ENCODE data around the gene EXOG.

Gene EXOG

GRCh38 chr3:38521391-38521987, 25.3 kb downstream of the EXOG start:
- Histone ChIP-seq H4K20me1 (ENCODE audit: insufficient read depth, low read length) (no peaks in the 10 kb centered on the region), H3K27ac (ENCODE audit: low read length) (no peak overlapping the region), H2AFZ (ENCODE audit: low read depth, low read length) (no peak overlapping the region), H3K4me1 (ENCODE audit: low read length) (no peaks in the 10 kb centered on the region), H3K4me3 (ENCODE audit: low read length) (no peak overlapping the region), H3K27me3 (ENCODE audit: low read depth, low read length) (no peaks in the 10 kb centered on the region), H3K9me3 (ENCODE audit: insufficient read depth, low read length) (no peaks in the 10 kb centered on the region), H3K79me2 (ENCODE audit: low read length) (no peaks in the 10 kb centered on the region), H3K9ac (ENCODE audit: low read length) (no peak overlapping the region), H3K36me3 (replicated peaks; ENCODE audit: low read depth, low read length) (peaks cover 42% of the 10 kb centered on the region), H3K4me2 (ENCODE audit: low read length) (no peak overlapping the region)
- TF ChIP-seq EZH2phosphoT487 (IDR thresholded peaks at IDR 0.05; ENCODE audit: low read depth) = no peak
- TF ChIP-seq CTCF (IDR thresholded peaks at IDR 0.05; ENCODE audit: low read depth, low read length) = peak; percentile 96

GRCh38 chr3:38522002-38522401, 25.9 kb downstream of the EXOG start:
- no peaks in the 10 kb centered on the region for H4K20me1 ChIP-seq (ENCODE audit: insufficient read depth, low read length)
- H3K9me3 ChIP-seq (ENCODE audit: insufficient read depth, low read length) = no peaks in the 10 kb centered on the region
- H3K36me3 ChIP-seq (replicated peaks; ENCODE audit: low read depth, low read length) = peaks cover 42% of the 10 kb centered on the region
- no peaks in the 10 kb centered on the region for H3K79me2 ChIP-seq (ENCODE audit: low read length)
- H3K27me3 ChIP-seq (ENCODE audit: low read depth, low read length) = no peaks in the 10 kb centered on the region
- H3K27ac ChIP-seq (ENCODE audit: low read length) = no peak overlapping the region
- H2AFZ ChIP-seq (ENCODE audit: low read depth, low read length) = no peak overlapping the region
- no peak for TF ChIP-seq EZH2phosphoT487 (IDR thresholded peaks at IDR 0.05; ENCODE audit: low read depth)
- TF ChIP-seq CTCF (IDR thresholded peaks at IDR 0.05; ENCODE audit: low read depth, low read length) = no peak
- H3K4me2 ChIP-seq (ENCODE audit: low read length) = no peak overlapping the region
- no peak overlapping the region for H3K4me3 ChIP-seq (ENCODE audit: low read length)
- no peaks in the 10 kb centered on the region for H3K4me1 ChIP-seq (ENCODE audit: low read length)
- H3K9ac ChIP-seq (ENCODE audit: low read length) = no peak overlapping the region

DNA sequence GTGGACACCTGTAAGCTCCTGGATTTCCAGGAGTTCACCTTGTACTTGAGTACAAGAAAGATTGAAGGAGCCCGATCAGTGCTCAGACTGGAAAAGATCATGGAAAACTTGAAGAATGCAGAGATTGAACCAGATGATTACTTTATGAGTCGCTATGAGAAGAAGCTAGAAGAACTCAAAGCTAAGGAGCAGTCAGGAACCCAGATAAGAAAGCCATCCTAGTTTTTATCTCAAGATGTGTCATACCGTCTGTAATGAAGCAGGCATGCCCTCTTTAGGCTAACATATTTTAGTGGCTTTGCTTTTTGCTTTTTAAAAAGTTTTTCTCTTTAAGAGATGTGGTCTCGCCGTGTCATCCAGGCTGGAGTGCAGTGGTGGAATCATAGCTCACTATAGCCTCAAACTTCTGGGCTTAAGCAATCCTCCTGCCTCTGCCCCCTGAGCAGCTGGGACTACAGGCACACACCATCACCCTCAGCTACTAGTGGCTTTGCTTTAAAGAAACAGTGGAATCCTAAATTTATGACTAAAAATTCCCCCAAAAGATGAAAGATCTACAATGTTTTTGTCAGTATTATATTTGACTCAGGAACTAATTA, 28.1 kb downstream of the EXOG start:
- no peaks in the 10 kb centered on the region for H4K20me1 ChIP-seq (ENCODE audit: insufficient read depth, low read length)
- no peak overlapping the region for H3K9ac ChIP-seq (ENCODE audit: low read length)
- no peaks in the 10 kb centered on the region for H3K4me1 ChIP-seq (ENCODE audit: low read length)
- H3K36me3 ChIP-seq (replicated peaks; ENCODE audit: low read depth, low read length) = peaks cover 44% of the 10 kb centered on the region
- H3K27ac ChIP-seq (ENCODE audit: low read length) = no peak overlapping the region
- no peaks in the 10 kb centered on the region for H3K9me3 ChIP-seq (ENCODE audit: insufficient read depth, low read length)
- no peaks in the 10 kb centered on the region for H3K79me2 ChIP-seq (ENCODE audit: low read length)
- H3K27me3 ChIP-seq (ENCODE audit: low read depth, low read length) = no peaks in the 10 kb centered on the region
- H3K4me3 ChIP-seq (ENCODE audit: low read length) = no peak overlapping the region
- no peak overlapping the region for H3K4me2 ChIP-seq (ENCODE audit: low read length)
- no peak overlapping the region for H2AFZ ChIP-seq (ENCODE audit: low read depth, low read length)
- TF ChIP-seq EZH2phosphoT487 (IDR thresholded peaks at IDR 0.05; ENCODE audit: low read depth) (no peak), CTCF (IDR thresholded peaks at IDR 0.05; ENCODE audit: low read depth, low read length) (no peak)

GRCh38 chr3:38526792-38527191, 30.7 kb downstream of the EXOG start:
- Histone ChIP-seq H3K27me3 (ENCODE audit: low read depth, low read length) (no peaks in the 10 kb centered on the region), H3K4me2 (ENCODE audit: low read length) (no peak overlapping the region), H3K4me3 (ENCODE audit: low read length) (no peak overlapping the region), H3K4me1 (ENCODE audit: low read length) (no peaks in the 10 kb centered on the region), H3K9me3 (ENCODE audit: insufficient read depth, low read length) (no peaks in the 10 kb centered on the region), H2AFZ (ENCODE audit: low read depth, low read length) (no peak overlapping the region), H3K9ac (ENCODE audit: low read length) (no peak overlapping the region), H4K20me1 (ENCODE audit: insufficient read depth, low read length) (no peaks in the 10 kb centered on the region), H3K27ac (ENCODE audit: low read length) (no peak overlapping the region), H3K79me2 (ENCODE audit: low read length) (no peaks in the 10 kb centered on the region), H3K36me3 (replicated peaks; ENCODE audit: low read depth, low read length) (peaks cover 38% of the 10 kb centered on the region)
- TF ChIP-seq CTCF (IDR thresholded peaks at IDR 0.05; ENCODE audit: low read depth, low read length) (no peak), EZH2phosphoT487 (IDR thresholded peaks at IDR 0.05; ENCODE audit: low read depth) (no peak)
